Lung (tissue), 12 donors: ENCODE results near the gene STK32B. TPM values are rescaled to one million over a fixed set of nuclear protein-coding genes. Genes with fewer than 3 reads are reported as not detected.

Experiments used
- ATAC-seq: fragments of 200-7000 bp; cut with Tn5 transposase; one replicate; pipeline ENCODE4 v1.9.1; 2020; ENCODE audit warnings: moderate number of reproducible peaks; ENCODE audit not compliant: insufficient read depth, low FRiP score
- DNase-seq, 3 donors: peaks; one replicate each; pipeline ENCODE4 v3.0.0-alpha.2; 2013 to 2017
- H3K27ac ChIP-seq, 2 donors: one replicate each; pipeline ENCODE4 v1.5.1; 2013; ENCODE audit warnings: mild to moderate bottlenecking in 2 of 2, moderate library complexity in 2 of 2, control low read depth in 1 of 2, inconsistent platforms in 1 of 2, low read depth in 1 of 2, low read length in 1 of 2
- H3K27me3 ChIP-seq, 3 donors: one replicate each; pipeline ENCODE4 v1.5.1; 2013; ENCODE audit warnings: low read length in 2 of 3; ENCODE audit not compliant: control insufficient read depth in 3 of 3, insufficient read depth in 3 of 3
- H3K36me3 ChIP-seq, 4 donors: one replicate each; pipeline ENCODE4 v1.5.1; 2013; ENCODE audit warnings: low read length in 4 of 4, mild to moderate bottlenecking in 1 of 4, moderate library complexity in 1 of 4; ENCODE audit not compliant: control insufficient read depth in 4 of 4, insufficient read depth in 4 of 4
- H3K4me1 ChIP-seq, 5 donors: one replicate each; pipeline ENCODE4 v1.5.1; 2013; ENCODE audit warnings: low read length in 5 of 5, mild to moderate bottlenecking in 2 of 5, moderate library complexity in 1 of 5; ENCODE audit not compliant: control insufficient read depth in 5 of 5, insufficient read depth in 5 of 5
- H3K4me3 ChIP-seq: one replicate; pipeline ENCODE4 v1.5.1; 2013; ENCODE audit warnings: mild to moderate bottlenecking, control low read depth, moderate library complexity
- H3K9ac ChIP-seq, 2 donors: one replicate each; pipeline ENCODE4 v1.5.1; 2013; ENCODE audit warnings: low read length in 2 of 2, control low read depth in 1 of 2; ENCODE audit not compliant: insufficient read depth in 1 of 2
- H3K9me3 ChIP-seq, 4 donors: one replicate each; pipeline ENCODE4 v1.5.1; 2013; ENCODE audit warnings: low read length in 3 of 4, mild to moderate bottlenecking in 1 of 4, moderate library complexity in 1 of 4; ENCODE audit not compliant: control insufficient read depth in 4 of 4, insufficient read depth in 3 of 4
- WGBS, 2 donors: extraction: QIAGEN DNeasy Blood & Tissue Kit; methylation state at CpG; one replicate each; pipeline ENCODE4 v1.1.7; 2013; 5-methylcytosine and 5-hydroxymethylcytosine counted together
- polyA plus RNA-seq, 2 donors: library from polyadenylated mRNA; stranded (reverse); fragments of 200-250 nt; gene quantifications; one replicate each; pipeline ENCODE4 v1.2.1, GENCODE V29; 2013
- total RNA-seq, 2 donors: library from RNA; depleted of rRNA in 1 of 2; stranded (reverse); fragments of >200 nt in 1 of 2; gene quantifications; one replicate each; pipeline ENCODE4 v1.2.1, GENCODE V29; 2014 to 2021
- TF ChIP-seq, protein P1 (sequence below): IDR thresholded peaks from 2 replicates; pipeline ENCODE4 v1.5.1; 2012; ENCODE audit warnings: mild to moderate bottlenecking; ENCODE audit errors: control extremely low read depth, extremely low read depth
- donor health status: control.
- donor health status: control.
- donor health status: Bipolar disorder and iron deficiency.
- donor health status: healthy.
- donor health status: DM: yes; HTN: yes; CAD: no.

STK32B gene
- total and polyA plus RNA-seq, 4 donors = 0.29 to 2.2 (median 1.4) TPM

DNA sequence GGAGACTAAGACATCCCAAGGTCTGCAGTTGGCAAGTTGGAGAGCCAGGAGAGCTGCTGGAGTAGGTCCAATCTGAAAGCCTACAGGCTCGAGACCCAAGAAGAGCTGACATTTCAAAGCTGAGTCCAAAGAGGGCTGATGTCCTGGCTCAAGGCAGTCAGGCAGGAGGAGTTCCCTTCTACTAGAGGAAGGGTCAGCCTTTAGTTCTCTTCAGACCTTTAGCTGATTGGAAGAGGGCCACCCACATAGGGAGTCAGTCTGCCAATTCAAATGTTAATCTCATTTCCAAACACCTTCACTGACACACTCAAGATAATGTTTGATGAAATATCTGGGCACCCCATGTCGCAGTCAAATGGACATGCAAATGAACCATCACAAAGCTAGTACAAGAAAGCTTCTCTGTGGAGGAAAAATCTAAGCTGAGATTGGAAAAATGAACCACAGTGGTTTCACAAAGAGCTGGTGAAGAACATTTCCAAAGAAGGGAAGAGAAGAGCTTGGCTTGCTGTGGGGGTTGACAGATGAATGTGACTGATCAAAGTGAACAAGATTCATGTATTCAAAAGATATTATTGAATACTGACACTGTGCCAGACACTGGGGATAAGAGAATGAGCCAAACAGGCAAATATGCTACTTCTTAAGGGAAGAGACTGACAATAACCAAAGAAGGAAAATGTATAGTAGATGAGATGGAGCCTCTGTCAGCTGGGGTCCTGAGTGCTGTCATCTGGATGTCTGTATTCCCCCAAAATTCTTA, 61.2 kb downstream of the STK32B start:
- peaks cover 0 to 3% (median 0%) of the 10 kb centered on the region in 3 donors for H3K27me3 ChIP-seq
- no peak overlapping the region for H3K9ac ChIP-seq
- no peak overlapping the region for H3K4me3 ChIP-seq
- no peak overlapping the region for H3K27ac ChIP-seq
- DNase-seq (no peak), ATAC-seq (no peak)
- TF ChIP-seq, protein P1, sequence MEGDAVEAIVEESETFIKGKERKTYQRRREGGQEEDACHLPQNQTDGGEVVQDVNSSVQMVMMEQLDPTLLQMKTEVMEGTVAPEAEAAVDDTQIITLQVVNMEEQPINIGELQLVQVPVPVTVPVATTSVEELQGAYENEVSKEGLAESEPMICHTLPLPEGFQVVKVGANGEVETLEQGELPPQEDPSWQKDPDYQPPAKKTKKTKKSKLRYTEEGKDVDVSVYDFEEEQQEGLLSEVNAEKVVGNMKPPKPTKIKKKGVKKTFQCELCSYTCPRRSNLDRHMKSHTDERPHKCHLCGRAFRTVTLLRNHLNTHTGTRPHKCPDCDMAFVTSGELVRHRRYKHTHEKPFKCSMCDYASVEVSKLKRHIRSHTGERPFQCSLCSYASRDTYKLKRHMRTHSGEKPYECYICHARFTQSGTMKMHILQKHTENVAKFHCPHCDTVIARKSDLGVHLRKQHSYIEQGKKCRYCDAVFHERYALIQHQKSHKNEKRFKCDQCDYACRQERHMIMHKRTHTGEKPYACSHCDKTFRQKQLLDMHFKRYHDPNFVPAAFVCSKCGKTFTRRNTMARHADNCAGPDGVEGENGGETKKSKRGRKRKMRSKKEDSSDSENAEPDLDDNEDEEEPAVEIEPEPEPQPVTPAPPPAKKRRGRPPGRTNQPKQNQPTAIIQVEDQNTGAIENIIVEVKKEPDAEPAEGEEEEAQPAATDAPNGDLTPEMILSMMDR = no peak
- peaks cover 0 to 3% (median 0%) of the 10 kb centered on the region in 4 donors for H3K9me3 ChIP-seq
- H3K4me1 ChIP-seq = no peaks in the 10 kb centered on the region
- no peaks in the 10 kb centered on the region for H3K36me3 ChIP-seq
- 59 to 78% methylated on average over 2 of the region's 2 CpGs for WGBS, 2 donors

- Histone ChIP-seq H3K4me1 (no peaks in the 10 kb centered on the region), H3K36me3 (no peaks in the 10 kb centered on the region), H3K4me3 (no peak overlapping the region), H3K27me3 (no peaks in the 10 kb centered on the region), H3K9me3 (peaks cover 0 to 4% (median 0%) of the 10 kb centered on the region in 4 donors), H3K9ac (no peak overlapping the region), H3K27ac (no peak overlapping the region)
- 0 to 46% methylated on average over 1 of the region's 1 CpG for WGBS, 2 donors
- DNase-seq = no peak
- ATAC-seq = no peak
- TF ChIP-seq, protein P1 = no peak
Measured at GRCh38 chr4:5114950-5115349, 63.7 kb downstream of the STK32B start.

DNA sequence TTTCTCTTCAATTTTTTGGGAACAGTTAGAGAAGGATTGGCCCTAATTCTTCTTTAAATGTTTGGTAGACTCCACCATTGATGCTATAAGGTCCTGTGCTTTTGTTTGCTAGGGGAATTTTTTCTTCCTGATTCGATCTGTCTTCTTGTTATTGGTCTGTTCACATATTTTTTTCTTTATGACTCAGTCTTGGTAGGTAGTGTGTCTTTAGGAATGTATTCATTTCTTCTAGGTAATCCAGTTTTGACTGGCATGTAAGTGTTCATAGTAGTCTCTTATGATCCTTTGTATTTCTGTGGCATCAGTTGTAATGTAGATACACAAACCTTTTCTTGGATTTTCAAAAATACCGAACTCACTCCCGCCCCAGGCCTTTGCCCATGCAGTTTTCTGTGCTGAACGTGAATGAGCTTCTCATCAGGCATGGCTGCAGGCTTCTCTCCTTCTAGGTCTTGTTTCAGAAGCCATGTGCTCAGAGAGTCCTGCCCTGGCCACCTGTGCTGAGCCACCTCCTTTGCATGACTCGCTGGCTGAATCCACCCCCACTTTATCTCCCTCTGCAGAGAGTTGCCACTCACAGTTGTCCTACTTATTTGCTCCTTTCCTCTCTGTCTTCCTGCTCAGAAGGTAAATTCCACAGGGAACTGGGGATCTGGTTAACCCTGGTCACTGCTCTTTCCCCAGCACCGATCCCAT, 67.0 kb downstream of the STK32B start:
- no peak for ATAC-seq
- no peak overlapping the region for H3K27ac ChIP-seq
- no peak overlapping the region for H3K4me3 ChIP-seq
- no peaks in the 10 kb centered on the region for H3K36me3 ChIP-seq
- H3K27me3 ChIP-seq = no peaks in the 10 kb centered on the region
- no peak for DNase-seq
- no peaks in the 10 kb centered on the region for H3K4me1 ChIP-seq
- H3K9ac ChIP-seq = no peak overlapping the region
- WGBS, 2 donors = 84 to 99% methylated on average over 6 of the region's 6 CpGs
- H3K9me3 ChIP-seq = peaks cover 0 to 6% (median 0%) of the 10 kb centered on the region in 4 donors
- TF ChIP-seq, protein P1 = no peak
